ENCODE measurements around the gene OR6X1.
"Not testable (repeated sequence)": the region's sequence is repeated elsewhere in the genome, so short reads cannot be mapped to it uniquely, and the experiment has no call there.

OR6X1 gene

GRCh38 chr11:123740787-123741158, 13.5 kb downstream of the OR6X1 start:
- peak overlapping the region; percentile 63 for H3K4me3 ChIP-seq (ENCODE audit: insufficient read depth, low read depth, low read length)
- H3K9me3 ChIP-seq (ENCODE audit: control insufficient read depth, low read length), result no peaks in the 10 kb centered on the region
- H3K27ac ChIP-seq (ENCODE audit: insufficient read depth, low read depth, low read length, poor library complexity, severe bottlenecking), result no peak overlapping the region
- H3K4me1 ChIP-seq (ENCODE audit: control insufficient read depth, insufficient read depth, low read length), result peaks cover 12% of the 10 kb centered on the region
- peaks cover 33% of the 10 kb centered on the region for H3K36me3 ChIP-seq (ENCODE audit: control insufficient read depth, insufficient read depth, low read length)
- H3K27me3 ChIP-seq (ENCODE audit: control insufficient read depth, insufficient read depth, low read length, poor library complexity, severe bottlenecking), result no peaks in the 10 kb centered on the region
- 1 to 2% methylated on average over 6 of the region's 6 CpGs for WGBS, 2 experiments

GRCh38 chr11:123738374-123738773, 15.9 kb downstream of the OR6X1 start:
- Histone ChIP-seq H3K27ac (ENCODE audit: insufficient read depth, low read depth, low read length, poor library complexity, severe bottlenecking) (no peak overlapping the region), H3K9me3 (ENCODE audit: control insufficient read depth, low read length) (no peaks in the 10 kb centered on the region), H3K4me1 (ENCODE audit: control insufficient read depth, insufficient read depth, low read length) (peaks cover 12% of the 10 kb centered on the region), H3K27me3 (ENCODE audit: control insufficient read depth, insufficient read depth, low read length, poor library complexity, severe bottlenecking) (no peaks in the 10 kb centered on the region), H3K4me3 (ENCODE audit: insufficient read depth, low read depth, low read length) (no peak overlapping the region), H3K36me3 (ENCODE audit: control insufficient read depth, insufficient read depth, low read length) (peaks cover 38% of the 10 kb centered on the region)
- 69% methylated on average over 2 of the region's 2 CpGs; no CpG with 5 or more reads in 1 of the 2 experiments for WGBS, 2 experiments

GRCh38 chr11:123736769-123737168, 17.5 kb downstream of the OR6X1 start:
- 88 to 100% methylated on average over 3 of the region's 3 CpGs for WGBS, 2 experiments
- H3K36me3 ChIP-seq (ENCODE audit: control insufficient read depth, insufficient read depth, low read length), result peaks cover 38% of the 10 kb centered on the region
- H3K27me3 ChIP-seq (ENCODE audit: control insufficient read depth, insufficient read depth, low read length, poor library complexity, severe bottlenecking), result no peaks in the 10 kb centered on the region
- peaks cover 9% of the 10 kb centered on the region for H3K4me1 ChIP-seq (ENCODE audit: control insufficient read depth, insufficient read depth, low read length)
- no peak overlapping the region for H3K27ac ChIP-seq (ENCODE audit: insufficient read depth, low read depth, low read length, poor library complexity, severe bottlenecking)
- no peak overlapping the region for H3K4me3 ChIP-seq (ENCODE audit: insufficient read depth, low read depth, low read length)
- no peaks in the 10 kb centered on the region for H3K9me3 ChIP-seq (ENCODE audit: control insufficient read depth, low read length)

GRCh38 chr11:123729602-123730001, 24.7 kb downstream of the OR6X1 start:
- H3K4me3 ChIP-seq (ENCODE audit: insufficient read depth, low read depth, low read length), result no peak overlapping the region
- H3K9me3 ChIP-seq (ENCODE audit: control insufficient read depth, low read length), result no peaks in the 10 kb centered on the region
- no peaks in the 10 kb centered on the region for H3K4me1 ChIP-seq (ENCODE audit: control insufficient read depth, insufficient read depth, low read length)
- no peaks in the 10 kb centered on the region for H3K27me3 ChIP-seq (ENCODE audit: control insufficient read depth, insufficient read depth, low read length, poor library complexity, severe bottlenecking)
- H3K36me3 ChIP-seq (ENCODE audit: control insufficient read depth, insufficient read depth, low read length), result peaks cover 64% of the 10 kb centered on the region
- WGBS, 2 experiments, result 95 to 96% methylated on average over 8 of the region's 8 CpGs
- no peak overlapping the region for H3K27ac ChIP-seq (ENCODE audit: insufficient read depth, low read depth, low read length, poor library complexity, severe bottlenecking)

- H3K36me3 ChIP-seq (ENCODE audit: control insufficient read depth, insufficient read depth, low read length), result peaks cover 64% of the 10 kb centered on the region
- H3K9me3 ChIP-seq (ENCODE audit: control insufficient read depth, low read length), result no peaks in the 10 kb centered on the region
- H3K27me3 ChIP-seq (ENCODE audit: control insufficient read depth, insufficient read depth, low read length, poor library complexity, severe bottlenecking), result no peaks in the 10 kb centered on the region
- no peak overlapping the region for H3K4me3 ChIP-seq (ENCODE audit: insufficient read depth, low read depth, low read length)
- H3K4me1 ChIP-seq (ENCODE audit: control insufficient read depth, insufficient read depth, low read length), result no peaks in the 10 kb centered on the region
- no peak overlapping the region for H3K27ac ChIP-seq (ENCODE audit: insufficient read depth, low read depth, low read length, poor library complexity, severe bottlenecking)
- 97% methylated on average over 23 of the region's 23 CpGs for WGBS, 2 experiments
Measured at GRCh38 chr11:123725995-123726655, 28.2 kb downstream of the OR6X1 start.

GRCh38 chr11:123719452-123719851, 34.9 kb downstream of the OR6X1 start:
- Histone ChIP-seq H3K4me1 (ENCODE audit: control insufficient read depth, insufficient read depth, low read length) (no peaks in the 10 kb centered on the region), H3K4me3 (ENCODE audit: insufficient read depth, low read depth, low read length) (no peak overlapping the region), H3K27ac (ENCODE audit: insufficient read depth, low read depth, low read length, poor library complexity, severe bottlenecking) (no peak overlapping the region), H3K36me3 (ENCODE audit: control insufficient read depth, insufficient read depth, low read length) (peaks cover 2% of the 10 kb centered on the region), H3K9me3 (ENCODE audit: control insufficient read depth, low read length) (no peaks in the 10 kb centered on the region), H3K27me3 (ENCODE audit: control insufficient read depth, insufficient read depth, low read length, poor library complexity, severe bottlenecking) (no peaks in the 10 kb centered on the region)
- no CpG with 5 or more reads among the region's 1 CpG for WGBS, 2 experiments

- Histone ChIP-seq H3K9me3 (ENCODE audit: control insufficient read depth, low read length) (no peaks in the 10 kb centered on the region), H3K4me3 (ENCODE audit: insufficient read depth, low read depth, low read length) (no peak overlapping the region), H3K27me3 (ENCODE audit: control insufficient read depth, insufficient read depth, low read length, poor library complexity, severe bottlenecking) (no peaks in the 10 kb centered on the region), H3K36me3 (ENCODE audit: control insufficient read depth, insufficient read depth, low read length) (no peaks in the 10 kb centered on the region), H3K4me1 (ENCODE audit: control insufficient read depth, insufficient read depth, low read length) (no peaks in the 10 kb centered on the region), H3K27ac (ENCODE audit: insufficient read depth, low read depth, low read length, poor library complexity, severe bottlenecking) (no peak overlapping the region)
- WGBS, 2 experiments, result 86 to 91% methylated on average over 1 to 4 of the region's 4 CpGs
Measured at GRCh38 chr11:123718469-123718868, 35.8 kb downstream of the OR6X1 start.

GRCh38 chr11:123718063-123718462, 36.3 kb downstream of the OR6X1 start:
- Histone ChIP-seq H3K27ac (ENCODE audit: insufficient read depth, low read depth, low read length, poor library complexity, severe bottlenecking) (no peak overlapping the region), H3K27me3 (ENCODE audit: control insufficient read depth, insufficient read depth, low read length, poor library complexity, severe bottlenecking) (no peaks in the 10 kb centered on the region), H3K9me3 (ENCODE audit: control insufficient read depth, low read length) (no peaks in the 10 kb centered on the region), H3K4me1 (ENCODE audit: control insufficient read depth, insufficient read depth, low read length) (no peaks in the 10 kb centered on the region), H3K4me3 (ENCODE audit: insufficient read depth, low read depth, low read length) (no peak overlapping the region), H3K36me3 (ENCODE audit: control insufficient read depth, insufficient read depth, low read length) (no peaks in the 10 kb centered on the region)
- 94 to 96% methylated on average over 2 of the region's 2 CpGs for WGBS, 2 experiments

- not testable (repeated sequence) for H3K9me3 ChIP-seq (ENCODE audit: control insufficient read depth, low read length); H3K36me3 ChIP-seq (ENCODE audit: control insufficient read depth, insufficient read depth, low read length); H3K4me1 ChIP-seq (ENCODE audit: control insufficient read depth, insufficient read depth, low read length); H3K27me3 ChIP-seq (ENCODE audit: control insufficient read depth, insufficient read depth, low read length, poor library complexity, severe bottlenecking); H3K4me3 ChIP-seq (ENCODE audit: insufficient read depth, low read depth, low read length); H3K27ac ChIP-seq (ENCODE audit: insufficient read depth, low read depth, low read length, poor library complexity, severe bottlenecking)
- 89 to 94% methylated on average over 3 of the region's 3 CpGs for WGBS, 2 experiments
Measured at GRCh38 chr11:123712627-123713026, 41.7 kb downstream of the OR6X1 start.

- no peaks in the 10 kb centered on the region for H3K27me3 ChIP-seq (ENCODE audit: control insufficient read depth, insufficient read depth, low read length, poor library complexity, severe bottlenecking)
- H3K9me3 ChIP-seq (ENCODE audit: control insufficient read depth, low read length), result no peaks in the 10 kb centered on the region
- H3K4me1 ChIP-seq (ENCODE audit: control insufficient read depth, insufficient read depth, low read length), result no peaks in the 10 kb centered on the region
- no peak overlapping the region for H3K4me3 ChIP-seq (ENCODE audit: insufficient read depth, low read depth, low read length)
- H3K36me3 ChIP-seq (ENCODE audit: control insufficient read depth, insufficient read depth, low read length), result no peaks in the 10 kb centered on the region
- H3K27ac ChIP-seq (ENCODE audit: insufficient read depth, low read depth, low read length, poor library complexity, severe bottlenecking), result no peak overlapping the region
- 13 to 22% methylated on average over 7 of the region's 8 CpGs for WGBS, 2 experiments
Measured at GRCh38 chr11:123707606-123708205, 46.6 kb downstream of the OR6X1 start.

Measured in ectodermal cell (in vitro differentiated cells).